H1 (cell line): ENCODE measurements around the gene RHOH. TPM values are rescaled to one million over a fixed set of nuclear protein-coding genes. Genes with fewer than 3 reads are reported as not detected.

ENCODE experiments used
- CTCF ChIA-PET: fragments of 300-600 bp; sonication (Branson Sonifier 250); formaldehyde crosslinking; loops from one replicate; lab custom pipeline; 2021; ENCODE audit not compliant: partially characterized antibody; lab: Charles Lee
- POLR2A ChIA-PET: fragments of 300-600 bp; sonication (Branson Sonifier 250); formaldehyde crosslinking; loops from one replicate; lab custom pipeline; 2021; ENCODE audit warnings: inconsistent platforms; ENCODE audit not compliant: partially characterized antibody; lab: Charles Lee
- DNase-seq, 2 experiments: peaks; one replicate each; pipeline versions ENCODE4 v3.0.0 to v3.0.0-alpha.2; 2010 to 2022; ENCODE audit warnings: low spot score in 2 of 2, low read depth in 1 of 2, mixed read lengths in 1 of 2
- FAIRE-seq: peaks from 2 replicates; lab custom pipeline; 2011; peaks lifted over from hg19 to GRCh38; lab: Jason Lieb, UNC
- H2AFZ ChIP-seq: 2 replicates; pipeline ENCODE4 v1.8.1; 2012; ENCODE audit warnings: low read length, inconsistent platforms
- H2AK5ac ChIP-seq: 2 replicates; pipeline ENCODE4 v1.6.1; 2013; ENCODE audit warnings: low read depth, low read length
- H2BK120ac ChIP-seq: replicated peaks from 2 replicates; pipeline ENCODE3; 2013; ENCODE audit warnings: low read depth, low read length, inconsistent platforms
- H2BK12ac ChIP-seq: 2 replicates; pipeline ENCODE4 v1.6.1; 2013; ENCODE audit warnings: low read depth, low read length
- H2BK15ac ChIP-seq: 2 replicates; pipeline ENCODE4 v1.6.1; 2013; ENCODE audit warnings: low read length
- H2BK20ac ChIP-seq: 2 replicates; pipeline ENCODE4 v1.6.1; 2013; ENCODE audit warnings: low read length
- H2BK5ac ChIP-seq: 2 replicates; pipeline ENCODE4 v1.6.1; 2013; ENCODE audit warnings: low read depth, low read length
- H3K14ac ChIP-seq: 2 replicates; pipeline ENCODE4 v1.6.1; 2013; ENCODE audit warnings: inconsistent platforms; ENCODE audit not compliant: insufficient read length
- H3K18ac ChIP-seq: 2 replicates; pipeline ENCODE4 v1.6.1; 2013; ENCODE audit warnings: low read length; ENCODE audit errors: extremely low read depth
- H3K23ac ChIP-seq: 2 replicates; pipeline ENCODE4 v1.6.1; 2013; ENCODE audit warnings: inconsistent platforms; ENCODE audit not compliant: insufficient read length
- H3K23me2 ChIP-seq: 2 replicates; pipeline ENCODE4 v1.6.1; 2013; ENCODE audit warnings: low read depth, low read length
- H3K27ac ChIP-seq: 2 replicates; pipeline ENCODE4 v1.6.1; 2011; ENCODE audit warnings: low read depth, low read length, inconsistent platforms
- H3K27me3 ChIP-seq, 4 experiments: replicated peaks in 1 of 4; 1 replicate in 1 of 4; 2 replicates in 3 of 4; pipeline versions ENCODE4 v1.6.1 to v1.8.1; 2011 to 2013; ENCODE audit warnings: low read length in 3 of 4, mild to moderate bottlenecking in 3 of 4, inconsistent platforms in 2 of 4, mixed read lengths in 2 of 4, moderate library complexity in 1 of 4; ENCODE audit not compliant: control insufficient read depth in 3 of 4, insufficient read depth in 3 of 4; ENCODE audit errors: extremely low read depth in 1 of 4
- H3K36me3 ChIP-seq, 4 experiments: 2 replicates each; pipeline versions ENCODE4 v1.6.1 to v1.8.1; 2011 to 2013; ENCODE audit warnings: mild to moderate bottlenecking in 4 of 4, low read length in 3 of 4, moderate library complexity in 2 of 4, control low read depth in 1 of 4, inconsistent platforms in 1 of 4; ENCODE audit not compliant: insufficient read depth in 4 of 4, control insufficient read depth in 2 of 4
- H3K4ac ChIP-seq: replicated peaks from 2 replicates; pipeline ENCODE3; 2013; ENCODE audit warnings: low read length, low read depth, mixed read lengths, inconsistent platforms; ENCODE audit not compliant: insufficient read length
- H3K4me1 ChIP-seq, 4 experiments: replicated peaks in 1 of 4; 1 replicate in 1 of 4; 2 replicates in 3 of 4; pipeline versions ENCODE4 v1.6.1 to v1.8.1; 2011 to 2013; ENCODE audit warnings: low read length in 3 of 4, inconsistent platforms in 2 of 4, mixed read lengths in 1 of 4; ENCODE audit not compliant: insufficient read depth in 4 of 4, control insufficient read depth in 3 of 4
- H3K4me2 ChIP-seq, 2 experiments: 2 replicates each; pipeline versions ENCODE4 v1.6.1 to v1.8.1; 2011 to 2013; ENCODE audit warnings: low read depth in 2 of 2, low read length in 2 of 2, control low read depth in 1 of 2, inconsistent platforms in 1 of 2, mild to moderate bottlenecking in 1 of 2; ENCODE audit not compliant: insufficient read depth in 1 of 2
- H3K4me3 ChIP-seq, 4 experiments: fragments of 200-600, 300-600 bp in 1 of 4; sonication (generic), shearing (Covaris generic), sonication (Bioruptor Twin) in 1 of 4; 2 replicates each; pipeline versions ENCODE4 v1.5.1 to v1.8.1; 2011 to 2016; ENCODE audit warnings: low read length in 4 of 4, low read depth in 3 of 4, control low read depth in 2 of 4, inconsistent platforms in 2 of 4, mild to moderate bottlenecking in 2 of 4, mixed read lengths in 1 of 4, moderate library complexity in 1 of 4; ENCODE audit not compliant: insufficient read depth in 2 of 4; ENCODE audit errors: extremely low read depth in 1 of 4
- H3K56ac ChIP-seq: replicated peaks from 2 replicates; pipeline ENCODE3; 2013; ENCODE audit warnings: low read depth, mild to moderate bottlenecking, mixed read lengths, low read length, inconsistent platforms; ENCODE audit not compliant: insufficient read length
- H3K79me1 ChIP-seq: 2 replicates; pipeline ENCODE4 v1.6.1; 2013; ENCODE audit warnings: low read depth, low read length, control low read depth
- H3K79me2 ChIP-seq, 2 experiments: 2 replicates each; pipeline versions ENCODE4 v1.6.1 to v1.8.1; 2012 to 2013; ENCODE audit warnings: low read length in 2 of 2, mild to moderate bottlenecking in 2 of 2, inconsistent platforms in 1 of 2; ENCODE audit not compliant: insufficient read depth in 2 of 2, control insufficient read depth in 1 of 2
- H3K9ac ChIP-seq, 4 experiments: replicated peaks in 1 of 4; 1 replicate in 1 of 4; 2 replicates in 3 of 4; pipeline versions ENCODE4 v1.6.1 to v1.8.1; 2011 to 2013; ENCODE audit warnings: low read depth in 3 of 4, low read length in 3 of 4, control low read depth in 2 of 4, mild to moderate bottlenecking in 2 of 4, moderate library complexity in 2 of 4, inconsistent platforms in 1 of 4; ENCODE audit errors: extremely low read depth in 1 of 4
- H3K9me3 ChIP-seq, 2 experiments: 2 replicates each; pipeline versions ENCODE4 v1.6.1 to v1.8.1; 2012 to 2013; ENCODE audit warnings: mild to moderate bottlenecking in 2 of 2, moderate library complexity in 2 of 2, control low read depth in 1 of 2, inconsistent platforms in 1 of 2, low read depth in 1 of 2, low read length in 1 of 2, mixed read lengths in 1 of 2; ENCODE audit not compliant: insufficient read depth in 2 of 2
- H4K20me1 ChIP-seq, 2 experiments: replicated peaks in 1 of 2; 2 replicates each; pipeline versions ENCODE3 to v1.8.1; 2011 to 2013; ENCODE audit warnings: inconsistent platforms in 2 of 2, low read length in 2 of 2, mild to moderate bottlenecking in 1 of 2; ENCODE audit not compliant: insufficient read depth in 2 of 2, control insufficient read depth in 1 of 2
- H4K5ac ChIP-seq: 2 replicates; pipeline ENCODE4 v1.6.1; 2013; ENCODE audit warnings: low read length, low read depth, mixed read lengths, inconsistent platforms; ENCODE audit not compliant: insufficient read length
- H4K8ac ChIP-seq: 2 replicates; pipeline ENCODE4 v1.8.0; 2013; ENCODE audit warnings: mild to moderate bottlenecking, moderate library complexity, low read length, inconsistent platforms; ENCODE audit not compliant: insufficient read depth; ENCODE audit errors: extremely low read depth
- H4K91ac ChIP-seq: replicated peaks from 2 replicates; pipeline ENCODE3; 2013; ENCODE audit warnings: low read length, mixed read lengths, inconsistent platforms; ENCODE audit not compliant: insufficient read length
- CTCF ChIP-seq, 3 experiments: IDR thresholded peaks; 1 replicate in 2 of 3; 2 replicates in 1 of 3; pipeline versions ENCODE4 v1.5.1 to v1.6.1; 2011; ENCODE audit warnings: low read length in 3 of 3, mild to moderate bottlenecking in 3 of 3, inconsistent platforms in 2 of 3, low read depth in 1 of 3, moderate library complexity in 1 of 3; ENCODE audit not compliant: insufficient read depth in 1 of 3; ENCODE audit errors: control extremely low read depth in 1 of 3
- FOSL1 ChIP-seq: IDR thresholded peaks from 2 replicates; pipeline ENCODE4 v1.6.1; 2011; ENCODE audit warnings: mild to moderate bottlenecking, low read depth, low read length, moderate library complexity; ENCODE audit not compliant: insufficient read depth
- WGBS, 2 experiments: shearing (Covaris generic) in 1 of 2; methylation state at CpG; one replicate each; pipeline versions ENCODE4 v1.1.6 to v1.1.7; 2013 to 2015; ENCODE audit warnings: low lambda C conversion rate in 2 of 2, mixed read lengths in 2 of 2, inconsistent platforms in 1 of 2, low coverage in 1 of 2, missing lambda C conversion rate in 1 of 2; ENCODE audit not compliant: insufficient replicate concordance in 2 of 2, insufficient coverage in 1 of 2, insufficient read length in 1 of 2; ENCODE audit errors: extremely low coverage in 1 of 2, missing lambda C conversion rate in 1 of 2; 5-methylcytosine and 5-hydroxymethylcytosine counted together
- polyA plus RNA-seq, 7 experiments: library from polyadenylated mRNA; depleted of rRNA in 3 of 7; stranded (reverse) in 5 of 7; unstranded in 2 of 7; fragments of >200 nt in 5 of 7; fragments of 200-250 nt in 2 of 7; gene quantifications; 1 replicate in 5 of 7; 2 replicates in 1 of 7; 4 replicates in 1 of 7; pipeline versions ENCODE4 v1.2.1 to v1.2.3, GENCODE V29; 2011 to 2013; ENCODE audit warnings: missing spikeins in 2 of 7, mixed read lengths in 2 of 7
- total RNA-seq: library from RNA; stranded (reverse); fragmentation: NEBNext Ultra II Directional; extraction: Animal tissue kit (Norgen Biotek cat#: 25700); gene quantifications from 2 replicates; pipeline ENCODE4 v1.2.1, GENCODE V29; 2021

RHOH gene
- total and polyA plus RNA-seq, 2 of the 8 experiments (the other 6 are each of a cell fraction or from before 2014, with no cell fraction given): 5.9 to 6.9 TPM

- 90% methylated on average over 13 of the region's 13 CpGs; no CpG with 5 or more reads in 1 of the 2 experiments for WGBS, 2 experiments
- ChIA-PET POLR2A (interaction anchor here (1.4 kb wide), 1 partner anchor 12 kb away, joined by 4 read pairs; no protein-coding TSS in a partner anchor), CTCF (no interaction called here)
- FAIRE-seq: no peak
- Histone ChIP-seq H3K9ac (no peak overlapping the region), H3K79me1 (no peaks in the 10 kb centered on the region), H2AFZ (no peak overlapping the region), H3K79me2 (peaks cover 0 to 23% of the 10 kb centered on the region in 2 experiments; a peak in 1 of 4 replicates), H4K20me1 (no peaks in the 10 kb centered on the region), H3K4me3 (no peak overlapping the region), H2BK120ac (no peak overlapping the region), H3K23ac (no peak overlapping the region), H4K91ac (no peak overlapping the region), H3K56ac (no peak overlapping the region), H3K18ac (no peak overlapping the region), H4K8ac (no peak overlapping the region), H3K14ac (no peak overlapping the region), H2BK20ac (no peak overlapping the region), H2BK15ac (no peak overlapping the region), H3K4ac (no peak overlapping the region), H3K4me2 (no peak overlapping the region), H4K5ac (no peak overlapping the region), H3K23me2 (no peaks in the 10 kb centered on the region; the same call in 1 of the 2 replicates), H3K4me1 (peaks cover 3 to 24% (median 14%) of the 10 kb centered on the region in 4 experiments), H3K27ac (no peak overlapping the region), H2BK12ac (no peak overlapping the region), H3K9me3 (no peaks in the 10 kb centered on the region), H3K36me3 (no peaks in the 10 kb centered on the region), H2BK5ac (no peak overlapping the region), H2AK5ac (no peak overlapping the region)
- no peak for DNase-seq
- TF ChIP-seq CTCF (IDR thresholded peaks at IDR 0.05; ENCODE audit: control extremely low read depth in 1 of 3, insufficient read depth in 1 of 3, low read depth in 1 of 3, low read length in 3 of 3): no peak
- no peak for TF ChIP-seq FOSL1
- TF ChIP-seq, all 59 proteins: peak for 0
- no peaks in the 10 kb centered on the region for H3K27me3 ChIP-seq
These were observed 4.3 kb downstream of the RHOH start for GRCh38 chr4:40200875-40201801.
